SK-N-SH (cell line): ENCODE data around the gene CD300H. TPM values are rescaled to one million over a fixed set of nuclear protein-coding genes. Genes with fewer than 3 reads are reported as not detected.

ENCODE experiments used
- CTCF ChIA-PET: fragments of 300-600, 350-600 bp; formaldehyde crosslinking; extraction: SDS; loops from one replicate; lab custom pipeline; 2021; lab: Yijun Ruan, JAX
- POLR2A ChIA-PET: fragments of 350-600 bp; sonication (Branson Sonifier 250); formaldehyde crosslinking; extraction: SDS; loops from one replicate; lab custom pipeline; 2020; ENCODE audit warnings: antibody characterized with exemption, inconsistent platforms; lab: Yijun Ruan, JAX
- DNase-seq: peaks from one replicate; pipeline ENCODE4 v3.0.0; 2012
- H2AFZ ChIP-seq: fragments of 200-600 bp; sonication (generic); 2 replicates; pipeline ENCODE4 v1.8.1; 2016; ENCODE audit warnings: antibody characterized with exemption, mild to moderate bottlenecking, low read depth
- H3F3A ChIP-seq: fragments of 200-600 bp; sonication (generic); replicated peaks from 2 replicates; pipeline ENCODE3; 2016; ENCODE audit warnings: antibody characterized with exemption, mild to moderate bottlenecking; ENCODE audit not compliant: insufficient read depth
- H3K27ac ChIP-seq, 2 experiments: fragments of 200-500 bp in 1 of 2; fragments of 200-600 bp in 1 of 2; sonication (Bioruptor generic) in 1 of 2; sonication (generic), shearing (Covaris generic) in 1 of 2; 2 replicates each; pipeline versions ENCODE4 v1.5.1 to v1.6.1; 2014 to 2016; ENCODE audit warnings: low read depth in 2 of 2, inconsistent platforms in 1 of 2, low read length in 1 of 2, mild to moderate bottlenecking in 1 of 2, mixed read lengths in 1 of 2
- H3K27me3 ChIP-seq: fragments of 200-600 bp; sonication (generic), shearing (Covaris generic); 2 replicates; pipeline ENCODE4 v1.6.1; 2016; ENCODE audit warnings: mixed run types; ENCODE audit not compliant: insufficient read depth
- H3K36me3 ChIP-seq, 2 experiments: fragments of 200-500 bp in 1 of 2; fragments of 200-600 bp in 1 of 2; sonication (Bioruptor generic) in 1 of 2; sonication (generic) in 1 of 2; replicated peaks in 1 of 2; 2 replicates each; pipeline versions ENCODE3 to v1.5.1; 2014 to 2016; ENCODE audit warnings: low read length in 1 of 2, mild to moderate bottlenecking in 1 of 2; ENCODE audit not compliant: insufficient read depth in 2 of 2, control insufficient read depth in 1 of 2
- H3K4me1 ChIP-seq, 2 experiments: fragments of 200-500 bp in 1 of 2; fragments of 200-600 bp in 1 of 2; sonication (Bioruptor generic) in 1 of 2; sonication (generic), shearing (Covaris generic) in 1 of 2; 2 replicates each; pipeline versions ENCODE4 v1.5.1 to v1.6.1; 2014 to 2016; ENCODE audit warnings: low read depth in 1 of 2, low read length in 1 of 2, mixed run types in 1 of 2; ENCODE audit not compliant: insufficient read depth in 2 of 2, control insufficient read depth in 1 of 2
- H3K4me2 ChIP-seq: fragments of 200-600 bp; sonication (generic), shearing (Covaris generic); 2 replicates; pipeline ENCODE4 v1.6.1; 2017; ENCODE audit warnings: mixed run types
- H3K4me3 ChIP-seq, 2 experiments: fragments of 200-500 bp in 1 of 2; fragments of 200-600 bp in 1 of 2; sonication (Bioruptor generic) in 1 of 2; sonication (generic), shearing (Covaris generic) in 1 of 2; 2 replicates each; pipeline versions ENCODE4 v1.5.1 to v1.8.1; 2014 to 2016; ENCODE audit warnings: low read depth in 2 of 2, inconsistent platforms in 1 of 2, low read length in 1 of 2, mild to moderate bottlenecking in 1 of 2, mixed read lengths in 1 of 2, moderate library complexity in 1 of 2
- H3K79me2 ChIP-seq: fragments of 200-600 bp; sonication (generic); 2 replicates; pipeline ENCODE4 v1.8.1; 2017; ENCODE audit warnings: mild to moderate bottlenecking; ENCODE audit not compliant: insufficient read depth
- H3K9ac ChIP-seq: fragments of 200-600 bp; sonication (generic); 2 replicates; pipeline ENCODE4 v1.6.1; 2017; ENCODE audit warnings: mixed run types
- H3K9me2 ChIP-seq: fragments of 200-600 bp; sonication (generic); 2 replicates; pipeline ENCODE4 v1.6.1; 2017; ENCODE audit warnings: mixed run types
- H3K9me3 ChIP-seq: fragments of 200-600 bp; sonication (generic); 2 replicates; pipeline ENCODE4 v1.6.1; 2017; ENCODE audit warnings: mixed run types, mild to moderate bottlenecking, moderate library complexity
- H4K20me1 ChIP-seq: fragments of 200-600 bp; sonication (generic); 2 replicates; pipeline ENCODE4 v1.6.1; 2017; ENCODE audit warnings: mild to moderate bottlenecking, mixed run types; ENCODE audit not compliant: insufficient read depth
- ELF1 ChIP-seq: IDR thresholded peaks from 2 replicates; pipeline ENCODE4 v1.4.0; 2012
- EP300 ChIP-seq, 2 experiments: IDR thresholded peaks; 2 replicates each; pipeline versions ENCODE4 v1.4.0 to v1.6.1; 2012; ENCODE audit warnings: borderline replicate concordance in 1 of 2, low read depth in 1 of 2, low read length in 1 of 2
- FOXJ3 ChIP-seq: sonication (generic); formaldehyde crosslinking; IDR thresholded peaks from 2 replicates; pipeline ENCODE4 v1.5.1; 2020; ENCODE audit warnings: mild to moderate bottlenecking, missing genetic modification reagents
- FOXM1 ChIP-seq: IDR thresholded peaks from 2 replicates; pipeline ENCODE4 v1.4.0; 2012; ENCODE audit warnings: low read depth, mild to moderate bottlenecking
- GATA2 ChIP-seq: sonication (generic); formaldehyde crosslinking; IDR thresholded peaks from 2 replicates; pipeline ENCODE4 v1.5.0; 2020; ENCODE audit warnings: mild to moderate bottlenecking, missing genetic modification reagents
- JUND ChIP-seq: IDR thresholded peaks from 2 replicates; pipeline ENCODE4 v1.4.0; 2012
- MAX ChIP-seq: IDR thresholded peaks from 2 replicates; pipeline ENCODE4 v1.4.0; 2012; ENCODE audit warnings: low read depth
- MEF2A ChIP-seq: IDR thresholded peaks from 2 replicates; pipeline ENCODE4 v1.4.0; 2012; ENCODE audit warnings: low read depth, borderline replicate concordance
- NFIC ChIP-seq: IDR thresholded peaks from 2 replicates; pipeline ENCODE4 v1.4.0; 2012; ENCODE audit warnings: borderline replicate concordance
- RAD21 ChIP-seq: IDR thresholded peaks from 2 replicates; pipeline ENCODE4 v1.6.1; 2012; ENCODE audit warnings: mild to moderate bottlenecking, low read length
- REST ChIP-seq: IDR thresholded peaks from 2 replicates; pipeline ENCODE4 v1.6.1; 2012; ENCODE audit warnings: mild to moderate bottlenecking, low read depth, low read length, moderate library complexity
- SMC3 ChIP-seq: IDR thresholded peaks from 2 replicates; pipeline ENCODE4 v1.6.1; 2012; ENCODE audit warnings: low read depth, low read length, improper control_type of control experiment
- TEAD4 ChIP-seq: IDR thresholded peaks from 2 replicates; pipeline ENCODE4 v1.4.0; 2012; ENCODE audit warnings: mild to moderate bottlenecking, borderline replicate concordance; ENCODE audit not compliant: insufficient read depth
- YY1 ChIP-seq: IDR thresholded peaks from 2 replicates; pipeline ENCODE4 v1.4.0; 2012; ENCODE audit warnings: low read depth, mild to moderate bottlenecking
- WGBS: methylation state at CpG from one replicate; pipeline ENCODE4 v1.1.6; 2017; ENCODE audit warnings: low lambda C conversion rate; 5-methylcytosine and 5-hydroxymethylcytosine counted together
- polyA plus RNA-seq, 3 experiments: library from polyadenylated mRNA; depleted of rRNA; stranded (reverse); fragments of >200 nt; gene quantifications; 2 replicates each; pipeline ENCODE4 v1.2.3, GENCODE V29; 2012
- TF ChIP-seq, protein P1 (sequence below): IDR thresholded peaks from 2 replicates; pipeline ENCODE4; 2012
- TF ChIP-seq, protein P2 (sequence below): IDR thresholded peaks from 2 replicates; pipeline ENCODE4 v1.4.0; 2012; ENCODE audit warnings: low read depth, borderline replicate concordance
- TF ChIP-seq, protein P3 (sequence below): IDR thresholded peaks from 2 replicates; pipeline ENCODE4 v1.4.0; 2012; ENCODE audit warnings: low read depth, borderline replicate concordance
- TF ChIP-seq, protein P4 (sequence below): fragments of 150-350 bp; IDR thresholded peaks from 2 replicates; pipeline ENCODE4 v1.6.1; 2016; ENCODE audit warnings: mild to moderate bottlenecking, low read depth, low read length
- TF ChIP-seq, protein P5 (sequence below): fragments of 150-350 bp; IDR thresholded peaks from 2 replicates; pipeline ENCODE4 v1.6.1; 2017; ENCODE audit warnings: antibody characterized with exemption, low read length, low read depth, borderline replicate concordance

The CD300H gene
- polyA plus RNA-seq, 1 of the 3 experiments (the other 2 are of a cell fraction), result not detected

- Histone ChIP-seq H3F3A (peaks cover 13% of the 10 kb centered on the region), H3K4me2 (no peak overlapping the region), H3K79me2 (no peaks in the 10 kb centered on the region), H3K9me3 (no peaks in the 10 kb centered on the region; the same call in 1 of the 2 replicates), H3K4me1 (no peaks in the 10 kb centered on the region), H3K9me2 (no peaks in the 10 kb centered on the region), H2AFZ (no peak overlapping the region), H3K27me3 (no peaks in the 10 kb centered on the region), H3K9ac (no peak overlapping the region), H3K4me3 (no peak overlapping the region), H3K27ac (no peak overlapping the region), H4K20me1 (no peaks in the 10 kb centered on the region), H3K36me3 (no peaks in the 10 kb centered on the region)
- CTCF ChIA-PET, result interaction anchor here (1.6 to 2.0 kb wide), 2 partner anchors 138 to 149 kb away, joined by 4 to 5 read pairs; no protein-coding TSS in a partner anchor
- TF ChIP-seq RAD21 (no peak), SMC3 (no peak), MAX (no peak), MEF2A (no peak), NFIC (no peak), TEAD4 (no peak), GATA2 (no peak), FOXM1 (no peak), ELF1 (no peak), FOXJ3 (no peak), EP300 (IDR thresholded peaks at IDR 0.05; ENCODE audit: borderline replicate concordance in 1 of 2, low read depth in 1 of 2, low read length in 1 of 2) (no peak), YY1 (no peak), REST (no peak), JUND (no peak)
- TF ChIP-seq, protein P1, sequence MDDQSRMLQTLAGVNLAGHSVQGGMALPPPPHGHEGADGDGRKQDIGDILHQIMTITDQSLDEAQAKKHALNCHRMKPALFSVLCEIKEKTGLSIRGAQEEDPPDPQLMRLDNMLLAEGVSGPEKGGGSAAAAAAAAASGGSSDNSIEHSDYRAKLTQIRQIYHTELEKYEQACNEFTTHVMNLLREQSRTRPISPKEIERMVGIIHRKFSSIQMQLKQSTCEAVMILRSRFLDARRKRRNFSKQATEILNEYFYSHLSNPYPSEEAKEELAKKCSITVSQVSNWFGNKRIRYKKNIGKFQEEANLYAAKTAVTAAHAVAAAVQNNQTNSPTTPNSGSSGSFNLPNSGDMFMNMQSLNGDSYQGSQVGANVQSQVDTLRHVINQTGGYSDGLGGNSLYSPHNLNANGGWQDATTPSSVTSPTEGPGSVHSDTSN, result no peak
- TF ChIP-seq, protein P2, sequence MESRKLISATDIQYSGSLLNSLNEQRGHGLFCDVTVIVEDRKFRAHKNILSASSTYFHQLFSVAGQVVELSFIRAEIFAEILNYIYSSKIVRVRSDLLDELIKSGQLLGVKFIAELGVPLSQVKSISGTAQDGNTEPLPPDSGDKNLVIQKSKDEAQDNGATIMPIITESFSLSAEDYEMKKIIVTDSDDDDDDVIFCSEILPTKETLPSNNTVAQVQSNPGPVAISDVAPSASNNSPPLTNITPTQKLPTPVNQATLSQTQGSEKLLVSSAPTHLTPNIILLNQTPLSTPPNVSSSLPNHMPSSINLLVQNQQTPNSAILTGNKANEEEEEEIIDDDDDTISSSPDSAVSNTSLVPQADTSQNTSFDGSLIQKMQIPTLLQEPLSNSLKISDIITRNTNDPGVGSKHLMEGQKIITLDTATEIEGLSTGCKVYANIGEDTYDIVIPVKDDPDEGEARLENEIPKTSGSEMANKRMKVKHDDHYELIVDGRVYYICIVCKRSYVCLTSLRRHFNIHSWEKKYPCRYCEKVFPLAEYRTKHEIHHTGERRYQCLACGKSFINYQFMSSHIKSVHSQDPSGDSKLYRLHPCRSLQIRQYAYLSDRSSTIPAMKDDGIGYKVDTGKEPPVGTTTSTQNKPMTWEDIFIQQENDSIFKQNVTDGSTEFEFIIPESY, result no peak
- TF ChIP-seq, protein P3, sequence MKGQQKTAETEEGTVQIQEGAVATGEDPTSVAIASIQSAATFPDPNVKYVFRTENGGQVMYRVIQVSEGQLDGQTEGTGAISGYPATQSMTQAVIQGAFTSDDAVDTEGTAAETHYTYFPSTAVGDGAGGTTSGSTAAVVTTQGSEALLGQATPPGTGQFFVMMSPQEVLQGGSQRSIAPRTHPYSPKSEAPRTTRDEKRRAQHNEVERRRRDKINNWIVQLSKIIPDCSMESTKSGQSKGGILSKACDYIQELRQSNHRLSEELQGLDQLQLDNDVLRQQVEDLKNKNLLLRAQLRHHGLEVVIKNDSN, result no peak
- TF ChIP-seq, protein P4, sequence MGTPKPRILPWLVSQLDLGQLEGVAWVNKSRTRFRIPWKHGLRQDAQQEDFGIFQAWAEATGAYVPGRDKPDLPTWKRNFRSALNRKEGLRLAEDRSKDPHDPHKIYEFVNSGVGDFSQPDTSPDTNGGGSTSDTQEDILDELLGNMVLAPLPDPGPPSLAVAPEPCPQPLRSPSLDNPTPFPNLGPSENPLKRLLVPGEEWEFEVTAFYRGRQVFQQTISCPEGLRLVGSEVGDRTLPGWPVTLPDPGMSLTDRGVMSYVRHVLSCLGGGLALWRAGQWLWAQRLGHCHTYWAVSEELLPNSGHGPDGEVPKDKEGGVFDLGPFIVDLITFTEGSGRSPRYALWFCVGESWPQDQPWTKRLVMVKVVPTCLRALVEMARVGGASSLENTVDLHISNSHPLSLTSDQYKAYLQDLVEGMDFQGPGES, result no peak
- TF ChIP-seq, protein P5, sequence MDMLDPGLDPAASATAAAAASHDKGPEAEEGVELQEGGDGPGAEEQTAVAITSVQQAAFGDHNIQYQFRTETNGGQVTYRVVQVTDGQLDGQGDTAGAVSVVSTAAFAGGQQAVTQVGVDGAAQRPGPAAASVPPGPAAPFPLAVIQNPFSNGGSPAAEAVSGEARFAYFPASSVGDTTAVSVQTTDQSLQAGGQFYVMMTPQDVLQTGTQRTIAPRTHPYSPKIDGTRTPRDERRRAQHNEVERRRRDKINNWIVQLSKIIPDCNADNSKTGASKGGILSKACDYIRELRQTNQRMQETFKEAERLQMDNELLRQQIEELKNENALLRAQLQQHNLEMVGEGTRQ, result no peak
- POLR2A ChIA-PET, result no interaction called here
- no peak for DNase-seq
- 10% methylated on average over 3 of the region's 3 CpGs for WGBS
Observed at GRCh38 chr17:74516561-74517328, 50.6 kb downstream of the CD300H start.
